GM23248 (cell line): Measurements from ENCODE around the gene RPL27A.

Source experiments
- EZH2 ChIP-seq: fragments of 200-600 bp; sonication (generic); IDR thresholded peaks from 2 replicates; pipeline ENCODE4 v1.6.1; 2018; ENCODE audit warnings: antibody characterized with exemption, mild to moderate bottlenecking; ENCODE audit not compliant: insufficient read depth, poor library complexity, severe bottlenecking
- EZH2phosphoT487 ChIP-seq: fragments of 200-600 bp; sonication (generic); IDR thresholded peaks from 2 replicates; pipeline ENCODE4 v1.6.1; 2018; ENCODE audit warnings: antibody characterized with exemption, moderate library complexity, mild to moderate bottlenecking, low read depth; ENCODE audit not compliant: insufficient read depth

DNA sequence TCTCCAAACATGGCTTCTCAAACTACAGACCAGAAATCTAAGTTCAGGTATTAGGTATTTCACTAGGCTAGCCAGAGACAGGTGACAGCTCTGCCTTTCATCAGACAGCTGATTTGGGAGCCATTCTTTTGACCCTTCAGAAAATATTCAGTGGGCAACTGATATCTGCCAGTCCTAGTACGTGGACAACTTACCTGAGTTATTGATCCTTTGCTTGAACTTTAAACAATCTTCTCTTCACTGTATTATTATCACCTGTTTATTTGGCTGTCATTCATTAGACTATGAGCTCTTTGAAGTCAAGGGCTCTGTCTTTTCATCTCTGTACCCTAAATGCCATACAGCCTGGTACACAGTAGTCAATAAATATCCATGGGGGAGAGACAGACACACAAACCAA lies 17.4 kb upstream of the RPL27A start:
- TF ChIP-seq EZH2 (no peak), EZH2phosphoT487 (no peak)
